Heart right ventricle (tissue), 16 donors: Measurements from ENCODE around the gene SLMAP. TPM values are rescaled to one million over a fixed set of nuclear protein-coding genes. Genes with fewer than 3 reads are reported as not detected.

ENCODE experiments used
- ATAC-seq, 8 donors: fragments of 200-7000 bp; cut with Tn5 transposase; one replicate each; pipeline ENCODE4 v1.9.1; 2020; ENCODE audit warnings: mild to moderate bottlenecking in 8 of 8, moderate library complexity in 8 of 8, moderate number of reproducible peaks in 1 of 8
- DNase-seq, 2 donors: peaks; one replicate each; pipeline ENCODE4 v3.0.0-alpha.2; 2020
- H3K27ac ChIP-seq, 10 donors: fragments of 200-600 bp; sonication (generic) in 2 of 10; one replicate each; pipeline versions ENCODE4 v1.5.0 to v1.8.0; 2020 to 2022; ENCODE audit warnings: mild to moderate bottlenecking in 3 of 10
- H3K27me3 ChIP-seq, 7 donors: fragments of 200-600 bp; one replicate each; pipeline ENCODE4 v1.8.0; 2021 to 2022; ENCODE audit warnings: mild to moderate bottlenecking in 2 of 7
- H3K36me3 ChIP-seq, 9 donors: fragments of 200-600 bp; sonication (generic) in 1 of 9; one replicate each; pipeline versions ENCODE4 v1.5.0 to v1.8.0; 2020 to 2022; ENCODE audit warnings: mild to moderate bottlenecking in 2 of 9
- H3K4me1 ChIP-seq, 9 donors: fragments of 200-600 bp; sonication (generic) in 1 of 9; one replicate each; pipeline versions ENCODE4 v1.5.0 to v1.8.0; 2020 to 2022; ENCODE audit warnings: mild to moderate bottlenecking in 4 of 9
- H3K4me3 ChIP-seq, 10 donors: fragments of 200-600 bp; sonication (generic) in 2 of 10; one replicate each; pipeline versions ENCODE4 v1.5.0 to v1.8.0; 2020 to 2022; ENCODE audit warnings: mild to moderate bottlenecking in 7 of 10, moderate library complexity in 2 of 10
- H3K9me3 ChIP-seq, 11 donors: fragments of 200-600 bp in 10 of 11; sonication (generic) in 2 of 11; one replicate each; pipeline versions ENCODE4 v1.5.0 to v1.8.0; 2013 to 2022; ENCODE audit warnings: mild to moderate bottlenecking in 2 of 11, control low read depth in 1 of 11, moderate library complexity in 1 of 11
- WGBS, 2 donors: extraction: QIAGEN DNeasy Blood & Tissue Kit; methylation state at CpG; one replicate each; pipeline ENCODE4 v1.1.7; 2013; ENCODE audit warnings: inconsistent platforms in 1 of 2; 5-methylcytosine and 5-hydroxymethylcytosine counted together
- intact Hi-C, 10 donors: fragments of 100-400 bp; cut with DNase I; formaldehyde crosslinking; loops; one replicate each; pipeline versions ENCODE4 v1.11.1 to v1.14.2; 2022
- polyA plus RNA-seq, 2 donors: library from polyadenylated mRNA; stranded (reverse); fragments of 200-250 nt; gene quantifications; one replicate each; pipeline ENCODE4 v1.2.3, GENCODE V29; 2013
- total RNA-seq, 10 donors: library from RNA; stranded (reverse); fragmentation: NEBNext Ultra II Directional in 3 of 10; extraction: Animal tissue kit (Norgen Biotek cat#: 25700) in 3 of 10; gene quantifications; one replicate each; pipeline versions ENCODE4 v1.2.1 to v1.2.4, GENCODE V29; 2021 to 2023
- TF ChIP-seq, protein P1 (sequence below), 9 donors: fragments of 200-600 bp; sonication (generic) in 2 of 9; IDR thresholded peaks; one replicate each; pipeline versions ENCODE4 v1.5.0 to v1.8.0; 2021 to 2022; ENCODE audit warnings: antibody characterized with exemption in 9 of 9, mild to moderate bottlenecking in 5 of 9, moderate library complexity in 1 of 9
- donor health status: Arrhythmogenic right ventricular cardiomyopathy.
- donor health status: ischemic (EF 13 %, LVEDD 7.1; RV severe dilation, severe dysfunction).
- donor health status: healthy with polysubstance abuse.
- donor health status: DM: no; HTN: yes; CAD: no.
- donor health status: DM: no; HTN: no; CAD: no.
- donor health status: ischemic (EF 25% LVEDD 6.9; RV normal size, moderate dysfunction).
- donor health status: ischemic (EF 25% LVEDD 5.7; RV mildly dilated, moderate dysfunction).
- donor health status: healthy.
- donor health status: DM: yes; HTN: yes; CAD: no.
- donor health status: Ischemic cardiomyopathy.
- donor health status: ischemic (EF 35%, LVEDD 5.7; RV mildly dilated, moderate dysfunction).
- donor health status: nonischemic (EF 11% LVEDD 7.7; RV severe dilation, severe dysfunction).
- donor health status: DM: yes; HTN: yes; CAD: no.
- donor health status: PGD.
- donor health status: ischemic (EF 29% LVEDD 5.4; RV normal size, mild dysfunction).
- donor health status: nonischemic (EF 23%, LVEDD 6.1; RV moderate dilation, normal function).

Gene SLMAP
- total and polyA plus RNA-seq, 12 donors: 65.8 to 724 (median 341) TPM

DNA sequence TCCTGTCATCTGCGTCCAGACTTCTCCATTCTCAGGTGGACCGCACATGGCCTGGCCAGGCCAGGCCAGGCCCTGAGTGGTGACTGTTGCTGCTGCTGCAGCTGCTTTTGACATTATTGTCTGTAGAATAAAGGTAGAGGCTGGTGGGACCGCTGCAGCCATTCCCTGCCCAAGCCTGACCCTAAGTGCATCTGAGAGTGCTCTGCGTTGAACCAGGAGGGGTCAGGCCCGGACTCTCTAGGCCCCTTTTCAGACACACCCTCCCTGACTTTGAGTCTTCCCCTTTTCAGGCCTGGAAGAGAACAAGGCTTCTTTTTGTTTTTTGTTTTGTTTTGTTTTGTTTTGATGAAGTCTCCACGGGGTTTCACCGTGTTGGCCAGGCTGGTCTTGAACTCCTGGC is 197.5 kb downstream of the SLMAP start:
- Histone ChIP-seq H3K36me3 (no peaks in the 10 kb centered on the region), H3K4me1 (peaks cover 3 to 71% (median 50%) of the 10 kb centered on the region in 9 donors), H3K27ac (peak overlapping the region in 8 of 10 donors; percentile 88 to 97 (median 93)), H3K4me3 (no peak overlapping the region), H3K27me3 (no peaks in the 10 kb centered on the region), H3K9me3 (no peaks in the 10 kb centered on the region)
- ATAC-seq (no peak), DNase-seq (no peak)
- TF ChIP-seq, protein P1, sequence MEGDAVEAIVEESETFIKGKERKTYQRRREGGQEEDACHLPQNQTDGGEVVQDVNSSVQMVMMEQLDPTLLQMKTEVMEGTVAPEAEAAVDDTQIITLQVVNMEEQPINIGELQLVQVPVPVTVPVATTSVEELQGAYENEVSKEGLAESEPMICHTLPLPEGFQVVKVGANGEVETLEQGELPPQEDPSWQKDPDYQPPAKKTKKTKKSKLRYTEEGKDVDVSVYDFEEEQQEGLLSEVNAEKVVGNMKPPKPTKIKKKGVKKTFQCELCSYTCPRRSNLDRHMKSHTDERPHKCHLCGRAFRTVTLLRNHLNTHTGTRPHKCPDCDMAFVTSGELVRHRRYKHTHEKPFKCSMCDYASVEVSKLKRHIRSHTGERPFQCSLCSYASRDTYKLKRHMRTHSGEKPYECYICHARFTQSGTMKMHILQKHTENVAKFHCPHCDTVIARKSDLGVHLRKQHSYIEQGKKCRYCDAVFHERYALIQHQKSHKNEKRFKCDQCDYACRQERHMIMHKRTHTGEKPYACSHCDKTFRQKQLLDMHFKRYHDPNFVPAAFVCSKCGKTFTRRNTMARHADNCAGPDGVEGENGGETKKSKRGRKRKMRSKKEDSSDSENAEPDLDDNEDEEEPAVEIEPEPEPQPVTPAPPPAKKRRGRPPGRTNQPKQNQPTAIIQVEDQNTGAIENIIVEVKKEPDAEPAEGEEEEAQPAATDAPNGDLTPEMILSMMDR (IDR thresholded peaks at IDR 0.05): no peak
- intact Hi-C loops: loop anchor here in 3 of 10 donors (5.0 to 10.0 kb wide), 3 partner anchors 51 to 214 kb away; partner anchors contain the start of gene FLNB (in 2 of the 3)
- 84 to 92% methylated on average over 7 of the region's 7 CpGs for WGBS, 2 donors

DNA sequence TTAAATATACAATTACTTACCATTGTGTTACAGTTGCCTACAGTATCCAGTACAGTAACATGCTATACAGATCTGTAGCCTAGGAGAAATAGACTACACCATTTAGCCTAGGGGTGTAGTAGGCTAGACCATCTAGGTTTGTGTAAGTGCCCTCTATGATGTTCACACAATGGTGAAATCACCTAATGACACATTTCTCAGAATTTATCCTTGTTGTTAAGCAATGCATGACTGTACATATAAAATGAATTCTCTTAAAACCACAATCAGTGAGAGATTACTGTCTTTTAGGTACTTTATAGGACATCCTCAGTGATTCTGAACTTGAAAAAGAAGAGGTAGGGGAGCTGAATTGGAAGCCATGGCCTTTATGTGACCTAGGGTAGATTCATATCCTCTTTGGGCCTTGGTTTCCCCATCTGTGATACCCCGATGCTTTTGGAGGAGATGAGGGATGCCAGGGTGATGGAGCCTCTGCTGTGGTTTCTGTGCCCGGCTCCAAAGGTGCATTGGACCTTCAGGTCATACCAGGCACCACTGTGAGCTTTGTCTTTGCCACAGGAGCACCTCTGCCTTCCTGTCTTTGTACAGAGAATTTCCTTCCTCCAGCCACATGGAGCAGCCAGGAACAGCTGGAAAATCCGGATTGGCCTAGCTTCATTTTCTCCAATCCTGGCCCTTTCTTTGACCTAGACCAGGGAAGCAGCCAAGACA is 200.2 kb downstream of the SLMAP start:
- DNase-seq (no peak), ATAC-seq (no peak)
- H3K36me3 ChIP-seq: no peaks in the 10 kb centered on the region
- 62 to 73% methylated on average over 3 of the region's 3 CpGs for WGBS, 2 donors
- H3K27ac ChIP-seq: peak overlapping the region in 8 of 10 donors; percentile 1 to 63 (median 36)
- no peak overlapping the region for H3K4me3 ChIP-seq
- TF ChIP-seq, protein P1 (IDR thresholded peaks at IDR 0.05): no peak
- peaks cover 11 to 72% (median 50%) of the 10 kb centered on the region in 9 donors for H3K4me1 ChIP-seq
- H3K27me3 ChIP-seq: no peaks in the 10 kb centered on the region
- intact Hi-C loops: loop anchor here in 1 of 10 donors (10.0 kb wide), 1 partner anchor 49 kb away; the partner anchor contains the start of gene FLNB
- H3K9me3 ChIP-seq: no peaks in the 10 kb centered on the region

GRCh38 chr3:57956833-57957174 is 200.7 kb downstream of the SLMAP start:
- intact Hi-C loops: loop anchor here in 1 of 10 donors (10.0 kb wide), 1 partner anchor 48 kb away; the partner anchor contains the start of gene FLNB
- H3K4me1 ChIP-seq: peaks cover 9 to 67% (median 45%) of the 10 kb centered on the region in 9 donors
- ATAC-seq: no peak
- no peaks in the 10 kb centered on the region for H3K27me3 ChIP-seq
- no peaks in the 10 kb centered on the region for H3K36me3 ChIP-seq
- TF ChIP-seq, protein P1 (IDR thresholded peaks at IDR 0.05): no peak
- H3K27ac ChIP-seq: peak overlapping the region in 8 of 10 donors; percentile 1 to 63 (median 36)
- WGBS, 2 donors: 69 to 75% methylated on average over 2 of the region's 2 CpGs
- H3K9me3 ChIP-seq: no peaks in the 10 kb centered on the region
- no peak overlapping the region for H3K4me3 ChIP-seq
- no peak for DNase-seq

DNA sequence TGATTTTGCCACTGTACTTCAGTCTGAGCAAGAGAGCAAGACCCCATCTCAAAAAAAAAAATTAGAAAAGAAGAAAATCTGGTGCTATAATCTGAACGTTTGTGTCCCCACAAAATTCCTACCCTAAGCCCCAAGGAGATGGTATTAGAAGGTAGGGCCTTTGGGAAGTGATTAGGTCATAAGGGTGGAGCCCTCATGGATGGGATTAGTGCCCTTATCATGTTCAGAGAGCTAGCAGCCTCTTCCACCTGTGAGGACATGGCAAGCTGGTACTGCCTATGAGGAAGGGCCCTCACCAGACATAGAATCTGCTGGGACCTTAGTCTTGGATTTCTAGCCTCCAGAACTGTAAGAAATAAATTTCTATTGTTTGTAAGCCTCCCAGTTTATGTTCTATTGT is 201.7 kb downstream of the SLMAP start:
- no peak for DNase-seq
- TF ChIP-seq, protein P1 (IDR thresholded peaks at IDR 0.05): no peak
- WGBS, 2 donors: 93 to 94% methylated on average over 1 of the region's 1 CpG
- ATAC-seq: no peak
- no peaks in the 10 kb centered on the region for H3K27me3 ChIP-seq
- no peaks in the 10 kb centered on the region for H3K9me3 ChIP-seq
- H3K36me3 ChIP-seq: no peaks in the 10 kb centered on the region
- peaks cover 8 to 57% (median 35%) of the 10 kb centered on the region in 9 donors for H3K4me1 ChIP-seq
- no peak overlapping the region for H3K4me3 ChIP-seq
- intact Hi-C loops: loop anchor here in 1 of 10 donors (10.0 kb wide), 1 partner anchor 47 kb away; the partner anchor contains the start of gene FLNB
- H3K27ac ChIP-seq: peak overlapping the region in 4 of 10 donors; percentile 85 to 91 (median 86)
